ENCODE measurements around the gene RASGRP1. TPM values are rescaled to one million over a fixed set of nuclear protein-coding genes. Genes with fewer than 3 reads are reported as not detected.

RASGRP1 gene
- total RNA-seq, 1 experiment from 2014 or later: 0.51 TPM

DNA sequence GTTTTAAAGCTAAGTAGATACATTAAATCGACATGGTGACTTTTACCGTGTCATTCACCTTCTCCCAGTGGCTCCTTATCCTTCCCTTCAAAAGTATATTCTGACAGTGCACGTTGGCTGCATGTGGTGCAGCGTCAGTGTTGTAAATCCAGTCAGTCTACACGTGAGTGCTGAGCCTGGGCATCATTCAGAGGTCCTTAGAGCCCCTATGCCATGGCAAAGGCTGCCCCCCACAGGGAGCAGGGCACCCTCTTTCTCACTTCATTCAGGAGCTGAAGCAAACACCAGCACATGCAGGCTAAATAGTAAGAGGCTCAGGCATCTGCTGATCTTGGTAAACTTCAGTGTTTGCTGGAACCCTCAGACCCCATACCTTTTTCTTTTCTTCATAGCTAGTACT, 43.3 kb downstream of the RASGRP1 start:
- ChIA-PET POLR2A (no interaction called here), CTCF (interaction anchor here (1.5 kb wide), 1 partner anchor 178 kb away, joined by 3 read pairs; no protein-coding TSS in a partner anchor)
- BruUV-seq (replicated peaks): no TSS peak
- in situ Hi-C loops (cut with HindIII; ENCODE audit: low pct_unique_long_range_greater_than_20kb, low sequenced_read_pairs): no loop called here
- no peak overlapping the region for H3K27ac ChIP-seq (ENCODE audit: low read length)
- TF ChIP-seq TCF7L2 (IDR thresholded peaks at IDR 0.05; ENCODE audit: low read depth, low read length) (no peak), CTCF (IDR thresholded peaks at IDR 0.05) (no peak), SIN3A (IDR thresholded peaks at IDR 0.05; ENCODE audit: borderline replicate concordance, insufficient read depth, low read depth, low read length) (no peak), POLR2AphosphoS5 (IDR thresholded peaks at IDR 0.05; ENCODE audit: low read depth, low read length) (no peak)
- TF ChIP-seq, protein P1, sequence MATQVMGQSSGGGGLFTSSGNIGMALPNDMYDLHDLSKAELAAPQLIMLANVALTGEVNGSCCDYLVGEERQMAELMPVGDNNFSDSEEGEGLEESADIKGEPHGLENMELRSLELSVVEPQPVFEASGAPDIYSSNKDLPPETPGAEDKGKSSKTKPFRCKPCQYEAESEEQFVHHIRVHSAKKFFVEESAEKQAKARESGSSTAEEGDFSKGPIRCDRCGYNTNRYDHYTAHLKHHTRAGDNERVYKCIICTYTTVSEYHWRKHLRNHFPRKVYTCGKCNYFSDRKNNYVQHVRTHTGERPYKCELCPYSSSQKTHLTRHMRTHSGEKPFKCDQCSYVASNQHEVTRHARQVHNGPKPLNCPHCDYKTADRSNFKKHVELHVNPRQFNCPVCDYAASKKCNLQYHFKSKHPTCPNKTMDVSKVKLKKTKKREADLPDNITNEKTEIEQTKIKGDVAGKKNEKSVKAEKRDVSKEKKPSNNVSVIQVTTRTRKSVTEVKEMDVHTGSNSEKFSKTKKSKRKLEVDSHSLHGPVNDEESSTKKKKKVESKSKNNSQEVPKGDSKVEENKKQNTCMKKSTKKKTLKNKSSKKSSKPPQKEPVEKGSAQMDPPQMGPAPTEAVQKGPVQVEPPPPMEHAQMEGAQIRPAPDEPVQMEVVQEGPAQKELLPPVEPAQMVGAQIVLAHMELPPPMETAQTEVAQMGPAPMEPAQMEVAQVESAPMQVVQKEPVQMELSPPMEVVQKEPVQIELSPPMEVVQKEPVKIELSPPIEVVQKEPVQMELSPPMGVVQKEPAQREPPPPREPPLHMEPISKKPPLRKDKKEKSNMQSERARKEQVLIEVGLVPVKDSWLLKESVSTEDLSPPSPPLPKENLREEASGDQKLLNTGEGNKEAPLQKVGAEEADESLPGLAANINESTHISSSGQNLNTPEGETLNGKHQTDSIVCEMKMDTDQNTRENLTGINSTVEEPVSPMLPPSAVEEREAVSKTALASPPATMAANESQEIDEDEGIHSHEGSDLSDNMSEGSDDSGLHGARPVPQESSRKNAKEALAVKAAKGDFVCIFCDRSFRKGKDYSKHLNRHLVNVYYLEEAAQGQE (IDR thresholded peaks at IDR 0.05; ENCODE audit: insufficient read depth in 1 of 2, low read depth in 2 of 2, low read length in 1 of 2): no peak
- peaks cover 4% of the 10 kb centered on the region for H3K27me3 ChIP-seq (ENCODE audit: control insufficient read depth, insufficient read depth, low read length)
- DNase-seq (ENCODE audit: low read depth, low spot score) (no peak), ATAC-seq (no peak)
- H3K36me3 ChIP-seq (ENCODE audit: control insufficient read depth, insufficient read depth, low read length): no peaks in the 10 kb centered on the region
- H3K4me3 ChIP-seq (ENCODE audit: low read depth in 2 of 2, low read length in 2 of 2): no peak overlapping the region
- H3K9me3 ChIP-seq (ENCODE audit: control insufficient read depth, insufficient read depth, low read depth, low read length): no peaks in the 10 kb centered on the region
- H3K4me1 ChIP-seq (ENCODE audit: control insufficient read depth, insufficient read depth, low read length): no peaks in the 10 kb centered on the region
- intact Hi-C loops (cut with micrococcal nuclease; ENCODE audit: unreplicated experiment): no loop called here

DNA sequence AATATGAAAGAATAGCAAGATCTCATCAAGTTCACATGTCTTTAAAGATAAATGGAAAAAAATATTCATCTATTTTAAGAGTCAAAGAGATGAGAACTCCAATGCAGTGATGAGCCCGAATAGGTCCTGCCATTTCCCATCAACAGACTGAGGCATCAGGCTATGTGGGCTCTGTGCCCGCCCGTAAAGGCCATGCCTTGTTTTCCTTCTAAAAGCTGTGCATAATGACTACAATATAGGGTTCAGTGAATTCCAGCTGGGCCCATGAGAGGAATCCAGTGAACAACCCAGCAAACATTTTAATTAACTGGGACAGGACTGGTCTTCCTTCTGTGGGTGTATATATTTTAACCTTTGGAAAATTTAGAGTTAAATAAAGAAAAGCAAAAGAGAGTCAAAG, 44.6 kb downstream of the RASGRP1 start:
- ATAC-seq (no peak), DNase-seq (ENCODE audit: low read depth, low spot score) (no peak)
- peaks cover 4% of the 10 kb centered on the region for H3K27me3 ChIP-seq (ENCODE audit: control insufficient read depth, insufficient read depth, low read length)
- in situ Hi-C loops (cut with HindIII; ENCODE audit: low pct_unique_long_range_greater_than_20kb, low sequenced_read_pairs): no loop called here
- no peaks in the 10 kb centered on the region for H3K36me3 ChIP-seq (ENCODE audit: control insufficient read depth, insufficient read depth, low read length)
- ChIA-PET POLR2A (no interaction called here), CTCF (no interaction called here)
- no peak overlapping the region for H3K27ac ChIP-seq (ENCODE audit: low read length)
- H3K4me1 ChIP-seq (ENCODE audit: control insufficient read depth, insufficient read depth, low read length): no peaks in the 10 kb centered on the region
- no peaks in the 10 kb centered on the region for H3K9me3 ChIP-seq (ENCODE audit: control insufficient read depth, insufficient read depth, low read depth, low read length)
- intact Hi-C loops (cut with micrococcal nuclease; ENCODE audit: unreplicated experiment): no loop called here
- TF ChIP-seq POLR2AphosphoS5 (IDR thresholded peaks at IDR 0.05; ENCODE audit: low read depth, low read length) (no peak), SIN3A (IDR thresholded peaks at IDR 0.05; ENCODE audit: borderline replicate concordance, insufficient read depth, low read depth, low read length) (no peak), CTCF (IDR thresholded peaks at IDR 0.05) (no peak), TCF7L2 (IDR thresholded peaks at IDR 0.05; ENCODE audit: low read depth, low read length) (no peak)
- TF ChIP-seq, protein P1 (IDR thresholded peaks at IDR 0.05; ENCODE audit: insufficient read depth in 1 of 2, low read depth in 2 of 2, low read length in 1 of 2): no peak
- H3K4me3 ChIP-seq (ENCODE audit: low read depth in 2 of 2, low read length in 2 of 2): no peak overlapping the region
- BruUV-seq (replicated peaks): no TSS peak
